GM10248 (cell line): ENCODE results near the gene LHPP.

Experiments
- CTCF ChIA-PET: fragments of 300-600 bp; sonication (Branson Sonifier 250); formaldehyde crosslinking; extraction: SDS; loops from one replicate; lab custom pipeline; 2021; ENCODE audit warnings: antibody characterized with exemption; lab: Yijun Ruan, JAX
- POLR2A ChIA-PET: fragments of 350-650 bp; sonication (Branson Sonifier 250); formaldehyde crosslinking; extraction: SDS; loops from one replicate; lab custom pipeline; 2020; ENCODE audit warnings: antibody characterized with exemption; lab: Yijun Ruan, JAX
- DNase-seq: peaks from one replicate; pipeline ENCODE4 v3.0.0; 2012; ENCODE audit errors: extremely low spot score
- CTCF ChIP-seq: IDR thresholded peaks from 2 replicates; pipeline ENCODE4 v1.5.1; 2012; ENCODE audit warnings: mild to moderate bottlenecking, low read depth; ENCODE audit errors: extremely low read depth, missing control alignments, control extremely low read depth

LHPP gene

GRCh38 chr10:124592736-124593430 is 131.3 kb downstream of the LHPP start:
- CTCF ChIA-PET, result interaction anchor here (1.1 kb wide), 1 partner anchor 9 kb away, joined by 4 read pairs; no protein-coding TSS in a partner anchor
- POLR2A ChIA-PET, result no interaction called here
- DNase-seq, result no peak
- no peak for TF ChIP-seq CTCF

GRCh38 chr10:124593431-124593985 is 131.9 kb downstream of the LHPP start:
- CTCF ChIA-PET, result interaction anchor here (1.1 kb wide), 1 partner anchor 8 kb away, joined by 4 read pairs; no protein-coding TSS in a partner anchor
- DNase-seq, result no peak
- POLR2A ChIA-PET, result no interaction called here
- no peak for TF ChIP-seq CTCF

DNA sequence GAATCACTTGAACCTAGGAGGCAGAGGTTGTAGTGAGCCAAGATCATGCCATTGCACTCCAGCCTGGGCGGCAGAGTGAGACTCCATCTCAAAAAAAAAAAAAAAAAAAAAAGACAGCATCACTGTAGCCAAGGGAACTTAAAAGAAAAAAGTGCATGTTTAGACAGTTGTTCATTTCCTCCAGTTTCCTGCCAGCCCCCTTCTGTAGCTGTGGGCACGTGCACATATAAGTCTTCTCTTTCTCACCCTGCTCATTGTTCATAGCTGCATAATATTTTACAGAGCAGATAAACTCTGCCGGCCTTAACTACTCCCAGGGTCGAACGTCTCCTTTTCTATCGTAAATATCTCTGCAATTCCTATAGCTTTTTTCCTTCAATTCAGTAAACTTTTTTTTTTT is 132.6 kb downstream of the LHPP start:
- TF ChIP-seq CTCF, result no peak
- POLR2A ChIA-PET, result no interaction called here
- CTCF ChIA-PET, result no interaction called here
- DNase-seq, result no peak

DNA sequence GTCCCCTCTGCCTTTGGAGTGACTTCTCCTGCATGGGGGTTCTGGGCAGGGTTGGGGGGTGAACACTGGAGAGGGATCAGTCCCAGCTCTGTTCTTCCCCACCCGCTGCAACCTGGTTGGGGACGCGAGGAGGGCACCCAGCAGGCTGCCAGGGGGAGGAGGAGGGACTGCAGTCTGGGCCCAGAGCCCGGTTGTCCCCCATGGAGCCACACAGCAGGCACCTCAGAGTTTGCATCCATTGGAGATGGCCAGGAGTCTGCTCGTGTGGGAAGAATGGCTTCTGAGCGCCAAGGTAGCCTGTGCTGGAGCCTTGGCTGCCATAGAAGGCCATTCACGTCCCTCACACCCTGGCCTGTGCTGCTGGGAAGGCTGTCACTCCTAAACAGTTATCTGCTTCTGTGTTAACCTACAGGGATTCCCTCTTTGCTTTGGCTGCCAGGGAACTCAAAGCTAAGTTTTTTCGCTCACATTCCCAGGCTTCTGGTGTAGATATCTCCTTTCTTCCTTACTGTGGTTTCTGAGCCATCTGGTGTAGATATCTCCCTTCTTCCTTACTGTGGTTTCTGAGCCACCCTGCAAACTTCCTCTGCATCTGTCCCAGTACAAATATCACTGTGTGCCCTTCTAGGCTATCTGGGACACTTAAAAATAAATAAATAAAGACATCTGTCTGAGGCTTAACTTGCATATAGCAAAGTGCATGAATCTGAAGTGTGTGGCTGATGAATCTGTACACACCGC is 133.7 kb downstream of the LHPP start:
- TF ChIP-seq CTCF, result no peak
- CTCF ChIA-PET, result interaction anchor here (1.0 kb wide), 1 partner anchor 146 kb away, joined by 3 read pairs; no protein-coding TSS in a partner anchor
- no peak for DNase-seq
- POLR2A ChIA-PET, result no interaction called here

DNA sequence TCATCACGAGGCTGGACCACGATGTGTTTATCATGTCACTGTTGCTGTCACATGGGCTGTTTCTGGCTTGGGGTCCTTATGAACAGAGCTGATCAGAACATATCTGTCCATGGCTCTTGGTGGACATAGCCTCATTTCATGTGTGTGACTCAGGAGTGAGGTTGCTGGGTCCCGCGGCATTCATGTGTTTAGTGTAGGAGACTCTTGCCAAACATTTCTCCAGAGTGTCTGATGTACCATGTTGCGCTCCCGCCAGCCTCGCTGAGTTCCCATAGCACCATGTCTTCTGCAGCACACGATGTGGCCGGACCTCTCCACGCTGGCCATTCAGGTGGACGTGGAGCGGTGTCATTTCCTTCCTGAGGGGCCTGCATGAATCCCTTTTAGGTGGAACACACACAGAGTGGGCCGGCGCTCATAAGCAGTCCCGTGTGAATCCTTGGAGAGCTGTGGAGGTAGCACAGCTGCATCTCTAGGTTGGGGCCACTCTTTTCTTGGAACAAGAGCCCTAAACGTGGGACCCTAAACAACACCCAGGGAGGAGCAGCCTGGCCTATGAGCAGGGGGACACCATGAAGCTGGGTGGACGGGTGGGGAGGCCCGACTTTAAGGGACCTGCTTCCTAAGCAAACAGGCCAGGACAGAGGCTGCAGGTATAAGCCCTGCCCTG is 134.6 kb downstream of the LHPP start:
- TF ChIP-seq CTCF, result no peak
- DNase-seq, result no peak
- CTCF ChIA-PET, result interaction anchor here (1.0 to 1.2 kb wide), 2 partner anchors 13 to 145 kb away, joined by 3 read pairs; no protein-coding TSS in a partner anchor
- POLR2A ChIA-PET, result no interaction called here
